IMR-90 (cell line): ENCODE measurements around the gene ALG8. TPM values are rescaled to one million over a fixed set of nuclear protein-coding genes. Genes with fewer than 3 reads are reported as not detected.

Source experiments
- ATAC-seq: fragments of 200-7000 bp; cut with Tn5 transposase; 2 replicates; pipeline ENCODE4 v1.9.1; 2020; ENCODE audit warnings: low read depth, mild to moderate bottlenecking, moderate library complexity
- BruUV-seq: library from RNA; stranded (reverse); fragments of 400-500 nt; replicated peaks from 2 replicates; lab custom pipeline; 2021; lab: Mats Ljungman, UMichigan
- CTCF ChIA-PET: fragments of 300-600 bp; formaldehyde crosslinking; extraction: SDS; loops from one replicate; lab custom pipeline; 2021; ENCODE audit warnings: antibody characterized with exemption; lab: Yijun Ruan, JAX
- POLR2A ChIA-PET: fragments of 300-600 bp; sonication (Branson Sonifier 250); formaldehyde crosslinking; loops from one replicate; lab custom pipeline; 2022; ENCODE audit warnings: antibody characterized with exemption; ENCODE audit not compliant: unreplicated experiment; lab: Charles Lee
- DNase-seq: peaks from one replicate; pipeline ENCODE4 v3.0.0; 2013
- H2AFZ ChIP-seq: replicated peaks from 2 replicates; pipeline ENCODE3; 2013; ENCODE audit warnings: low read length, mild to moderate bottlenecking; ENCODE audit not compliant: poor library complexity
- H2AK5ac ChIP-seq: 2 replicates; pipeline ENCODE4 v1.6.1; 2013; ENCODE audit warnings: low read depth, low read length, inconsistent platforms
- H2AK9ac ChIP-seq: replicated peaks from 2 replicates; pipeline ENCODE3; 2013; ENCODE audit warnings: mild to moderate bottlenecking, low read depth, low read length, moderate library complexity; ENCODE audit not compliant: poor library complexity
- H2BK120ac ChIP-seq: 2 replicates; pipeline ENCODE4 v1.6.1; 2013; ENCODE audit warnings: low read depth, low read length, inconsistent platforms
- H2BK15ac ChIP-seq: 3 replicates; pipeline ENCODE4 v1.6.1; 2013; ENCODE audit warnings: low read depth, low read length, inconsistent platforms
- H2BK20ac ChIP-seq: 2 replicates; pipeline ENCODE4 v1.6.1; 2013; ENCODE audit warnings: low read depth, mild to moderate bottlenecking, inconsistent platforms, low read length, moderate library complexity
- H2BK5ac ChIP-seq: 2 replicates; pipeline ENCODE4 v1.6.1; 2013; ENCODE audit warnings: mild to moderate bottlenecking, low read depth, low read length, inconsistent platforms; ENCODE audit not compliant: poor library complexity, severe bottlenecking
- H3K14ac ChIP-seq: replicated peaks from 2 replicates; pipeline ENCODE4 v1.6.1; 2013; ENCODE audit warnings: low read depth, low read length, inconsistent platforms
- H3K18ac ChIP-seq: 2 replicates; pipeline ENCODE4 v1.6.1; 2013; ENCODE audit warnings: low read depth, low read length, control low read depth
- H3K23ac ChIP-seq: 2 replicates; pipeline ENCODE4 v1.6.1; 2013; ENCODE audit warnings: low read depth, low read length, inconsistent platforms
- H3K27ac ChIP-seq: 2 replicates; pipeline ENCODE4 v1.5.1; 2013; ENCODE audit warnings: mild to moderate bottlenecking, control low read depth, low read length; ENCODE audit not compliant: insufficient read depth
- H3K27me3 ChIP-seq: 2 replicates; pipeline ENCODE4 v1.6.1; 2013; ENCODE audit warnings: low read length; ENCODE audit not compliant: control insufficient read depth, insufficient read depth
- H3K36me3 ChIP-seq: 2 replicates; pipeline ENCODE4 v1.6.1; 2013; ENCODE audit warnings: low read length, mixed read lengths; ENCODE audit not compliant: control insufficient read depth, insufficient read depth
- H3K4ac ChIP-seq: 2 replicates; pipeline ENCODE4 v1.6.1; 2013; ENCODE audit warnings: low read depth, low read length, inconsistent platforms
- H3K4me1 ChIP-seq: 2 replicates; pipeline ENCODE4 v1.6.1; 2013; ENCODE audit warnings: low read length, mixed read lengths; ENCODE audit not compliant: control insufficient read depth, insufficient read depth
- H3K4me2 ChIP-seq: 2 replicates; pipeline ENCODE4 v1.6.1; 2013; ENCODE audit warnings: low read depth, mild to moderate bottlenecking, control low read depth, low read length, moderate library complexity
- H3K4me3 ChIP-seq: 2 replicates; pipeline ENCODE4 v1.5.1; 2013; ENCODE audit warnings: low read depth, mild to moderate bottlenecking, control low read depth, low read length, moderate library complexity; ENCODE audit not compliant: insufficient read depth
- H3K56ac ChIP-seq: 2 replicates; pipeline ENCODE4 v1.6.1; 2013; ENCODE audit warnings: low read length, inconsistent platforms; ENCODE audit not compliant: insufficient read depth; ENCODE audit errors: extremely low read depth
- H3K79me1 ChIP-seq, 2 experiments: 2 replicates each; pipeline ENCODE4 v1.6.1; 2013; ENCODE audit warnings: low read length in 2 of 2, inconsistent platforms in 1 of 2, low read depth in 1 of 2
- H3K9ac ChIP-seq: 2 replicates; pipeline ENCODE4 v1.6.1; 2013; ENCODE audit warnings: low read depth, low read length, control low read depth
- H3K9me1 ChIP-seq: 2 replicates; pipeline ENCODE4 v1.6.1; 2013; ENCODE audit warnings: low read length, inconsistent platforms; ENCODE audit not compliant: insufficient read depth
- H3K9me3 ChIP-seq: 2 replicates; pipeline ENCODE4 v1.6.1; 2013; ENCODE audit warnings: low read length; ENCODE audit not compliant: control insufficient read depth, insufficient read depth
- H4K20me1 ChIP-seq: 2 replicates; pipeline ENCODE4 v1.6.1; 2013; ENCODE audit warnings: low read length, inconsistent platforms; ENCODE audit not compliant: insufficient read depth
- H4K5ac ChIP-seq: 2 replicates; pipeline ENCODE4 v1.6.1; 2013; ENCODE audit warnings: mild to moderate bottlenecking, low read depth, low read length, control low read depth
- H4K8ac ChIP-seq, 2 experiments: 2 replicates each; pipeline ENCODE4 v1.6.1; 2013; ENCODE audit warnings: low read depth in 2 of 2, low read length in 2 of 2, control low read depth in 1 of 2, inconsistent platforms in 1 of 2
- H4K91ac ChIP-seq: 2 replicates; pipeline ENCODE4 v1.6.1; 2013; ENCODE audit warnings: low read depth, low read length, inconsistent platforms; ENCODE audit not compliant: insufficient read depth
- CHD1 ChIP-seq: IDR thresholded peaks from 2 replicates; pipeline ENCODE4 v1.6.1; 2012; ENCODE audit warnings: low read depth, low read length, improper control_type of control experiment
- WGBS, 2 experiments: methylation state at CpG; one replicate each; pipeline versions ENCODE4 v1.1.5 to v1.1.7; 2013; ENCODE audit warnings: missing lambda C conversion rate in 2 of 2; ENCODE audit not compliant: insufficient read length in 1 of 2; ENCODE audit errors: extremely low coverage in 2 of 2; 5-methylcytosine and 5-hydroxymethylcytosine counted together
- dilution Hi-C: fragments of 300-500 bp; cut with HindIII; formaldehyde crosslinking; loops from one replicate; pipeline ENCODE4 v1.14.3; 2018; ENCODE audit warnings: low sequenced_read_pairs; ENCODE audit not compliant: unreplicated experiment
- in situ Hi-C: fragments of 300-500 bp; cut with MboI; formaldehyde crosslinking; loops from 3 replicates; pipeline ENCODE4 v1.14.3; 2019; ENCODE audit warnings: low sequenced_read_pairs, inconsistent platforms, mixed read lengths
- intact Hi-C: fragments of 100-400 bp; cut with micrococcal nuclease; formaldehyde crosslinking; loops from 2 replicates; pipeline ENCODE4 v1.10.0; 2022
- polyA plus RNA-seq, 3 experiments: library from polyadenylated mRNA; depleted of rRNA; stranded (reverse); fragments of >200 nt; gene quantifications; 2 replicates each; pipeline ENCODE4 v1.2.3, GENCODE V29; 2012; ENCODE audit warnings: low replicate concordance in 1 of 3
- total RNA-seq: library from RNA; depleted of rRNA; stranded (reverse); fragments of >200 nt; gene quantifications from 2 replicates; pipeline ENCODE4 v1.2.3, GENCODE V29; 2012
- TF ChIP-seq, protein P1 (sequence below): fragments of 150-350 bp; IDR thresholded peaks from 2 replicates; pipeline ENCODE4 v1.6.1; 2016; ENCODE audit warnings: low read depth, mild to moderate bottlenecking, low read length, moderate library complexity, borderline replicate concordance

ALG8 gene
- total and polyA plus RNA-seq, 2 of the 4 experiments (the other 2 are of a cell fraction), result 27.8 to 31.8 TPM

DNA sequence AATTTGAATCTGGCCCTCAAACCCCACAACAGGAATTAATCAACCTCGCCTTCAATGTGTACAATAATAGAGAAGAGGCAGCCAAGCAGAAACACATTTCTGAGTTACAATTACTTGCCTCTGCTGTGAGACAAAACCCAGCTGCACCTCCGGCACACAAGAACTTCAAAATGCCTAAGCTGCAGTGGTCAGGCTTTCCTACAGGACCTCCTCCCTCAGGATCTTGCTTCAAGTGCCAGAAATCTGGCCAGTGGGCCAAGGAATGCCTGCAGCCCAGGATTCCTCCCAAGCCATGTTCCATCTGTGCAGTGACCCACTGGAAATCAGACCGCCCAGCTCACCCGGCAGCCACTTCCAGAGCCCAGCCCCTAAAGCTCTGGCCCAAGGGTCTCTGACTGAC, 56.4 kb downstream of the ALG8 start:
- no peaks in the 10 kb centered on the region for H3K9me3 ChIP-seq
- DNase-seq (no peak), ATAC-seq (no peak)
- H2BK120ac ChIP-seq, result no peak overlapping the region
- no peak overlapping the region for H3K27ac ChIP-seq
- no peaks in the 10 kb centered on the region for H3K36me3 ChIP-seq
- no peak overlapping the region for H2BK5ac ChIP-seq
- CTCF ChIA-PET, result no interaction called here
- no TSS peak for BruUV-seq
- peaks cover 2% of the 10 kb centered on the region; the same call in 1 of the 2 replicates for H3K9me1 ChIP-seq
- H3K18ac ChIP-seq, result no peak overlapping the region
- H2AK5ac ChIP-seq, result no peak overlapping the region
- no peak overlapping the region for H2AFZ ChIP-seq
- no peak for TF ChIP-seq CHD1
- TF ChIP-seq, protein P1, sequence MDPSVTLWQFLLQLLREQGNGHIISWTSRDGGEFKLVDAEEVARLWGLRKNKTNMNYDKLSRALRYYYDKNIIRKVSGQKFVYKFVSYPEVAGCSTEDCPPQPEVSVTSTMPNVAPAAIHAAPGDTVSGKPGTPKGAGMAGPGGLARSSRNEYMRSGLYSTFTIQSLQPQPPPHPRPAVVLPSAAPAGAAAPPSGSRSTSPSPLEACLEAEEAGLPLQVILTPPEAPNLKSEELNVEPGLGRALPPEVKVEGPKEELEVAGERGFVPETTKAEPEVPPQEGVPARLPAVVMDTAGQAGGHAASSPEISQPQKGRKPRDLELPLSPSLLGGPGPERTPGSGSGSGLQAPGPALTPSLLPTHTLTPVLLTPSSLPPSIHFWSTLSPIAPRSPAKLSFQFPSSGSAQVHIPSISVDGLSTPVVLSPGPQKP, result no peak
- peaks cover 2% of the 10 kb centered on the region; the same call in 1 of the 2 replicates for H3K4me1 ChIP-seq
- H2AK9ac ChIP-seq, result no peak overlapping the region
- dilution Hi-C loops (no loop called here), in situ Hi-C loops (no loop called here), intact Hi-C loops (no loop called here)
- no peak overlapping the region for H2BK15ac ChIP-seq
- no peak overlapping the region for H4K5ac ChIP-seq
- no peak overlapping the region for H3K4me3 ChIP-seq
- H3K23ac ChIP-seq, result no peak overlapping the region
- H2BK20ac ChIP-seq, result no peak overlapping the region
- peaks cover 8% of the 10 kb centered on the region for H4K20me1 ChIP-seq
- no peak overlapping the region for H3K56ac ChIP-seq
- H3K79me1 ChIP-seq, result peaks cover 6 to 23% of the 10 kb centered on the region in 2 experiments
- no peak overlapping the region for H3K4ac ChIP-seq
- no peak overlapping the region for H3K4me2 ChIP-seq
- no peak overlapping the region for H3K9ac ChIP-seq
- no peak overlapping the region for H3K14ac ChIP-seq
- H4K8ac ChIP-seq, result no peak overlapping the region
- no peak overlapping the region for H4K91ac ChIP-seq
- H3K27me3 ChIP-seq, result no peaks in the 10 kb centered on the region
- POLR2A ChIA-PET, result no interaction called here
- 78% methylated on average over 1 of the region's 4 CpGs; no CpG with 5 or more reads in 1 of the 2 experiments for WGBS, 2 experiments
